Spinal cord (tissue), 10 donors: Measurements from ENCODE around the gene WNT5B. TPM values are rescaled to one million over a fixed set of nuclear protein-coding genes. Genes with fewer than 3 reads are reported as not detected.
"Not testable (repeated sequence)": the region's sequence is repeated elsewhere in the genome, so short reads cannot be mapped to it uniquely, and the experiment has no call there.

Experiments
- DNase-seq, 6 donors: peaks; one replicate each; pipeline versions ENCODE4 v3.0.0 to v3.0.0-alpha.2; 2013 to 2015; ENCODE audit warnings: low spot score in 6 of 6, low read depth in 4 of 6
- H3K27ac ChIP-seq: one replicate; pipeline ENCODE4 v1.5.1; 2013; ENCODE audit warnings: low read depth, low read length, control low read depth
- H3K27me3 ChIP-seq: one replicate; pipeline ENCODE4 v1.6.1; 2013; ENCODE audit warnings: low read length; ENCODE audit not compliant: control insufficient read depth, insufficient read depth
- H3K36me3 ChIP-seq: one replicate; pipeline ENCODE4 v1.6.1; 2013; ENCODE audit warnings: low read length; ENCODE audit not compliant: control insufficient read depth, insufficient read depth
- H3K4me1 ChIP-seq: one replicate; pipeline ENCODE4 v1.6.1; 2013; ENCODE audit warnings: low read length; ENCODE audit not compliant: control insufficient read depth, insufficient read depth
- H3K4me3 ChIP-seq: one replicate; pipeline ENCODE4 v1.5.1; 2013; ENCODE audit warnings: low read depth, low read length, control low read depth
- H3K9me3 ChIP-seq: one replicate; pipeline ENCODE4 v1.6.1; 2013; ENCODE audit warnings: low read length; ENCODE audit not compliant: control insufficient read depth, insufficient read depth
- WGBS: methylation state at CpG from one replicate; pipeline ENCODE4 v1.1.5; 2013; ENCODE audit warnings: missing lambda C conversion rate; ENCODE audit not compliant: insufficient coverage; 5-methylcytosine and 5-hydroxymethylcytosine counted together
- polyA plus RNA-seq, 2 donors: library from polyadenylated mRNA; unstranded; fragments of 120-200 nt; gene quantifications; one replicate each; pipeline ENCODE4 v1.2.1, GENCODE V29; 2013; ENCODE audit not compliant: insufficient read length in 2 of 2
- total RNA-seq, 2 donors: library from RNA; depleted of rRNA in 1 of 2; stranded (reverse); fragments of 120-200 nt in 1 of 2; fragments of >200 nt in 1 of 2; gene quantifications; one replicate each; pipeline versions ENCODE4 v1.2.3 to v1.2.4, GENCODE V29; 2013 to 2014
- donor health status: healthy.

The WNT5B gene
- total and polyA plus RNA-seq, 4 donors = 10.3 to 14.3 (median 13.2) TPM

DNA sequence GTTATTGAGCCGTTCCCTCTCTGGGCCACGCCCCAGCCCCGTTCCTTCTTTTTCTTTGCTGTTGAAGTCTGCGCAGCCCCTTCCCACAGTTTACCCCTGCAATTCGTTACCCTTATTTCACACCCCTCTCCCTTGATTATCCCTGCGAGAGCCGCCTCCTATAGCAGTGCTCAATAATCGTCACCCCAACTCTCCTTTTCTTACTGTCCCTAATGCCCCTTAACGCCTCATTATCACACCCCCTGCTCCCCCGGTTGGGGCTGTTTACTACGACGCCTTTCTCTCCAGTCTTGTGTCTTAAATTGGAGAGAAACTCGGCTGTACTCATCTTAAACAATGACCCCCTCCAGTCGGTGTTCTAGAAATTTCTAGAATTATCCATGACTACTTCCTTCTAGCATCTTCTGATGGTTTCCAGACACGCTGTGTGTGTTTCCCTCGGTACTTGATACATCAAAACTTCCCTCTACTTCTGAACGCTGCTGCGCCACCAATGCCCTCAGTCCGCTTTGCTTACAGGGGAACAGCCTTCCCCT, 33.9 kb upstream of the WNT5B start:
- DNase-seq = peak in 2 of 6 donors; percentile 64 to 76
- Histone ChIP-seq H3K4me3 (peak overlapping the region; percentile 86), H3K27ac (peak overlapping the region; percentile 96), H3K36me3 (peaks cover 13% of the 10 kb centered on the region), H3K9me3 (no peaks in the 10 kb centered on the region), H3K27me3 (no peaks in the 10 kb centered on the region), H3K4me1 (peaks cover 30% of the 10 kb centered on the region)
- 2% methylated on average over 15 of the region's 19 CpGs for WGBS

DNA sequence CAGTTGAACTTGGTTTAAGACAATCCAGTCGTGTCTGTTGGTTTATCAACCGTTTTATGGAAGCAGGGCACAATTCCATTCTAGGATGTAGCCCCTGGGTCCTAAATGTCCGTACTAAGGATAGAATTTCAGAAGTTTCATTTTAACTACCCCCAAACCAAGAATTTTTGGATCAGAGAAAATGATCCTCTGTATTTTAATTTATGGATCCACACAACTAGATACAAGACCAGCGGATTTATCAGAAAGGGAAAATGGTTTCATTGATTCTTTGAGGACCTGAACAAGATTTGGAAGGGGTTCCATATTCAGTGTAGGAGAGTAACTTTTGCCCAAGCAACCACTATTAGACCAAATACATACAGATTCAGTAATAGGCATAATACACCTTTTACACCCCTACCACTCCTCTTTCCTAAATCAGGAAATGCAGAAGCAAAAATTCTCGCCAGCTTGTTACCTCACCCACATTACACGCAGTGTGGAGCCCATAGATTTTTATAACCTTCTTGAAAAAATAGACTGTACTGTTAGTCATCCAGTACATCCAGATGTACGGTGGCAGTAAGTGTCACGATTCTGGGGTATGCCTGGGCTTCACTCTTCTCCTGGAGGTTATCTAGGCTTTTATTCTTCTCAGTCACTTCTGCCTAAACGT, 33.2 kb upstream of the WNT5B start:
- Histone ChIP-seq H3K4me1 (peaks cover 25% of the 10 kb centered on the region), H3K4me3 (peak overlapping the region; percentile 86), H3K27me3 (no peaks in the 10 kb centered on the region), H3K9me3 (no peaks in the 10 kb centered on the region), H3K27ac (peak overlapping the region; percentile 96), H3K36me3 (peaks cover 13% of the 10 kb centered on the region)
- WGBS = 80% methylated on average over 4 of the region's 9 CpGs
- no peak for DNase-seq

DNA sequence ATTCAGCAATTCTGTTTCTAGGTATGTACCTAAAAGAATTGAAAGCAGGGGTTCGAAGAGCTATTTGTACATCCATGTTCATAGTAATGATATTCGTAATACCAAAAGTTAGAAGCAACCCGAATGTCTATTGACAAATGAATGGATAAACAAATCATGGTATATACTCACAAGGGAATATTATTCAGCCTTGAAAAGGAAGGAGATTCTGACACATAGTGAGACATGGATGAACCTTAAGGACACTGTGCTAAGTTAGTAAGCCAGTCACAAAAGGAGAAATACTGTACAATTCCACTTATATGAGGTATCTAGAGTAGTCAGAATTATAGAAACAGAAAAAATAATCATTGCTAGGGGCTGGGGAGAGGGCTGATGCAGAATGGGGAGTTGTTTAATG, 30.3 kb upstream of the WNT5B start:
- no peak overlapping the region for H3K27ac ChIP-seq
- H3K9me3 ChIP-seq = no peaks in the 10 kb centered on the region
- H3K27me3 ChIP-seq = no peaks in the 10 kb centered on the region
- peaks cover 1% of the 10 kb centered on the region for H3K36me3 ChIP-seq
- no peak overlapping the region for H3K4me3 ChIP-seq
- no peak for DNase-seq
- H3K4me1 ChIP-seq = peaks cover 7% of the 10 kb centered on the region
- no CpG with 5 or more reads among the region's 3 CpGs for WGBS

DNA sequence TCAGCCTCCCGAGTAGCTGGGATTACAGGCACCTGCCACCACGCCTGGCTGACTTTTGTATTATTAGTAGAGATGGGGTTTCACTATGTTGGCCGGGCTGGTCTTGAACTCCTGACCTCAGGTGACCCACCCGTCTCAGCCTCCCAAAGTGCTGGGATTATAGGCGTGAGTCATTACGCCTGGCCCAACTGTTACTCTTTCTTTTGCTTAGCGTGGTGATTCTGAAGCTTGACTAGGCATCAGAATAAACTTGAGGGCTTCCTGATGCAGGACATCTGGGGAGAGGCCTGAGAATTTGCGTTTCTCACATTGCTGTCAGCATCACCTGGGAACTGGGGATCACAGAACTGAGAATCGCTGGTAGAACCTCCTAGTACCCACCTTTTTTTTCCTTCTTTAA, 26.3 kb upstream of the WNT5B start:
- not testable (repeated sequence) for H3K4me3 ChIP-seq, H3K27me3 ChIP-seq, H3K9me3 ChIP-seq, H3K36me3 ChIP-seq, DNase-seq, H3K27ac ChIP-seq
- peaks cover 17% of the 10 kb centered on the region for H3K4me1 ChIP-seq
- WGBS = 98% methylated on average over 4 of the region's 9 CpGs

DNA sequence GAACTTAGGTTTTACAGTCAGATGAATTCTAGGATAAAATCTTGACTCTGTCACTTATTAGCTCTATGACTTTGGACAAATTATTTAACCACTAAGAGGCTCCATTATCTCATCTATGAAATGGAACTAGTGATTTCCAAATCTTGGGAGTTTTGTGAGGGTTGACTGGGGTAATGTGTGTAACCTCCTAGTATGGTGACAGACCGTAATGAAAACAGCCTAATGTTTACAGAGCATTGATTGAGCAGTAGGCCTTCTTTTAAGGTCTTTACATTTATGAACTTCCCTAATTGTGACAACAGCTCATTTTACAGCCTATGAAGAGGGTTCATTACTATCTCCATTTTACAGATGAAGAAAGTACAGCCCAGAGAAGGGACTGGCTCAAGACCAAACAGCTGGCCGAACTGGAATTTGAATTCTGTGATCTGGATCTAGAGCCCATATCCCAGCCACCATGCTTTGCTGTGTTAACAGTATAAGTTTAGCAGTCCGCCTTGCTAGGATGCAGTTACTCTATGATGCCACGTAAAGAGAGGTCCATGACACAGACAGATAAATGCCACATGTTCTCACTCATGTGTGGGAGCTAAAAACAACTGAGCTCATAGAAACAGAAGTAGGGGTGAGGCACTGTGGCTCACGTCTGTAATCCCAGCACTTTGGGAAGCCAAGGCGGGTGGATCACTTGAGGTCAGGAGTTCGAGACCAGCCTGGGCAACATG, 25.6 kb upstream of the WNT5B start:
- Histone ChIP-seq H3K4me1 (peaks cover 17% of the 10 kb centered on the region), H3K27ac (no peak overlapping the region), H3K9me3 (no peaks in the 10 kb centered on the region), H3K36me3 (no peaks in the 10 kb centered on the region), H3K4me3 (no peak overlapping the region), H3K27me3 (no peaks in the 10 kb centered on the region)
- WGBS = 85% methylated on average over 3 of the region's 7 CpGs
- no peak for DNase-seq

DNA sequence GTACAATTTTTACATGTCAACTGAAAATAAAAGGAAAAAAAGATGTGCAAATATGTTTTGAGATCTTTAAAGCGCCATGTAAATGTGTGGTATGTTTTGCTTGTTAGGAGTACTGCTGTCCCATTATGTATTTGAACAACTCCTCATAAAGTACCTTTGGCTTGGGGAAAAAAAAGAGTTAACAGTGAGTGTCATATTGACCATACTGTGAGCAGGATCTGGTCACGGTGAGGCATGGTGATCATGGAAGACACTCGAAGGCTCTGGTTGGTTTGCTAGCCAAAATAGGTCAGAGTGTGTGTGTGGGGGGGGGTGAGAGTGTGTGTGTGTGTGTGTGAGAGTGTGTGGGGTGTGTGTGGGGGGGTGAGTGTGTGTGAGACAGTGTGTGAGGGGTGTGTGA, 24.6 kb upstream of the WNT5B start:
- 12% methylated on average over 2 of the region's 3 CpGs for WGBS
- DNase-seq = no peak
- no peak overlapping the region for H3K27ac ChIP-seq
- H3K36me3 ChIP-seq = no peaks in the 10 kb centered on the region
- peaks cover 17% of the 10 kb centered on the region for H3K4me1 ChIP-seq
- no peaks in the 10 kb centered on the region for H3K9me3 ChIP-seq
- H3K4me3 ChIP-seq = no peak overlapping the region
- H3K27me3 ChIP-seq = no peaks in the 10 kb centered on the region

DNA sequence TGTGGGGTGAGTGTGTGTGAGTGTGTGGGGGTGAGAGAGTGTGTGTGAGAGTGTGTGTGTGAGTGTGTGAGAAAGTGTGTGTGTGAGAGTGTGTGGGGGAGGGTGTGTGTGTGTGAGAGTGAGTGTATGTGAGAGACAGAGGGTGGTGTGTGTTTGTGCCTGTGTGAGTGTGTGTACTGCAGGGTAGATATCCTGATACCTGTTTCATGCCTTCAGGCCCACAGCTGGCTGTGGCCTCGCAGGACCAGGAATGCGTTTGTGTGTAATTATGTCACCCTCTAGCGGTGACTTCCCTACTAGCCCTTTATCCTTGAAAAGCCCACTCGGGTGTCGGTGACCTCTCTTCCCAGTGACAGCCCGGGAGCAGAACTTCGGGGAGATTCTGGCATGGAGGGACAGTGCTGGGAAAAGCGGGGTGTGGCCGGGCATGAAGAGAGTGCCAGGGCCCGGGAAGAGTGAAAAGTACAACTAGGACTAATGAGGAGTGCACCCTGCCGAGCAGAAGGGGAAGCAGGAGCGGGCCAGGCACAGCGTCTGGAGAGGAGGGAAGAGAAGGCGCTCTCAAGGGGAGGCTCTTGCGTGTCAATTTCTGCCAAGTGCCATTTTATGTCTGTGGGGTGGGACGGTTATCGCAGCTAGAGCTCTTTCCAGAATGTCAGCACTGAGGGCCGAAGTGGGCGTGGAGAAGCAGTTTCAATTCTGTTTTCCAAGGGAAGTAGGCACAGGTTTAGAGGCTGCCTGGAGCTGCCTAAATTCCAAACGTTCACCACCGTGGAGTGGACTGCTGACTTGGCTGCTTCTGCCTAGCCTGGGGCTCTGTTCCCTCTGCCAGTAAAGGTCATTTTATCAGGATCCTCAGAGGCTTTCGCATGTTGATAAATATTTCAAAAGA, 23.7 kb upstream of the WNT5B start:
- H3K9me3 ChIP-seq = no peaks in the 10 kb centered on the region
- peak overlapping the region; percentile 84 for H3K27ac ChIP-seq
- peak overlapping the region; percentile 44 for H3K4me3 ChIP-seq
- peak in 2 of 6 donors; percentile 92 to 93 for DNase-seq
- no peaks in the 10 kb centered on the region for H3K27me3 ChIP-seq
- H3K4me1 ChIP-seq = peaks cover 17% of the 10 kb centered on the region
- no peaks in the 10 kb centered on the region for H3K36me3 ChIP-seq
- WGBS = 2% methylated on average over 21 of the region's 22 CpGs

DNA sequence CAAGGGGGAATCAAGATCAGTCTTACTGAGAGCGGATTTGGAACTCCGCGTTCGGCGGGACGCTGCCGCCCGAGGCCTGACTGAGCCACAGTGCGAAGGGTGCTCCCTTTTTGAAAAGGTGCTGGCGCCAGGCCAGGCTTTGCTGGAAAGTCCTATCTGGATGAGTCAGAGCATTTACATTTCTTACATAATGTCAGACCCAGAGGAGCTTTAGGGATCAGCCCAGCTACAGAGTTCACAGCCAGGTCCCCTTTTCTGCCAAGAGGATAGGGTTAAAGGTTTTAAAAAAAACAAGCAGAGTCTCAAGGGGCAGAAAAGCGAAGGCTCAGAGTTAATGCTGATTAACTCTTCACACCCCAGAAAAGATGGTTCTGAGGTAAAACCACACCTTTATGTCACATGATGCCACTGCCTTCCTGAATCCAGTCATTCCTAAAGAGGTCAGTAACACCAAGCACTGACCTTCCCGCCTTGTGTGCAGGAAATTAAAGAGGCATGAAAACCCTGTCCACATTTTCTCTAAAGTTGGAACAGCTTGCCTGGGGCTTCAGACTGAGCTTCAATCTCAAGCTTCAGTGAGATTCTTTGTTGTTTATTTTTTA, 22.9 kb upstream of the WNT5B start:
- peak in 2 of 6 donors; percentile 55 to 79 for DNase-seq

More for the DNA sequence above, 22.9 kb upstream of the WNT5B start:
- H3K4me1 ChIP-seq = peaks cover 17% of the 10 kb centered on the region
- no peaks in the 10 kb centered on the region for H3K36me3 ChIP-seq
- peak overlapping the region; percentile 84 for H3K27ac ChIP-seq
- H3K27me3 ChIP-seq = no peaks in the 10 kb centered on the region
- 7% methylated on average over 10 of the region's 12 CpGs for WGBS
- H3K9me3 ChIP-seq = no peaks in the 10 kb centered on the region
- H3K4me3 ChIP-seq = peak overlapping the region; percentile 44
